SU-DHL-6 (cell line): ENCODE data around the gene SLC30A7.

ENCODE experiments used
- EZH2phosphoT487 ChIP-seq: fragments of 200-600 bp; sonication (generic), shearing (Covaris generic); conservative IDR thresholded peaks from 2 replicates; pipeline ENCODE4 v1.6.1; 2018; ENCODE audit warnings: mild to moderate bottlenecking, antibody characterized with exemption, low read length, moderate library complexity, mixed read lengths
- TF ChIP-seq, protein P1 (sequence below): fragments of 200-600 bp; sonication (generic); IDR thresholded peaks from one replicate; pipeline ENCODE4 v1.5.1; 2017; ENCODE audit warnings: antibody characterized with exemption, mild to moderate bottlenecking, low read length, moderate library complexity; ENCODE audit not compliant: insufficient read depth, poor library complexity, severe bottlenecking

- TF ChIP-seq, protein P1, sequence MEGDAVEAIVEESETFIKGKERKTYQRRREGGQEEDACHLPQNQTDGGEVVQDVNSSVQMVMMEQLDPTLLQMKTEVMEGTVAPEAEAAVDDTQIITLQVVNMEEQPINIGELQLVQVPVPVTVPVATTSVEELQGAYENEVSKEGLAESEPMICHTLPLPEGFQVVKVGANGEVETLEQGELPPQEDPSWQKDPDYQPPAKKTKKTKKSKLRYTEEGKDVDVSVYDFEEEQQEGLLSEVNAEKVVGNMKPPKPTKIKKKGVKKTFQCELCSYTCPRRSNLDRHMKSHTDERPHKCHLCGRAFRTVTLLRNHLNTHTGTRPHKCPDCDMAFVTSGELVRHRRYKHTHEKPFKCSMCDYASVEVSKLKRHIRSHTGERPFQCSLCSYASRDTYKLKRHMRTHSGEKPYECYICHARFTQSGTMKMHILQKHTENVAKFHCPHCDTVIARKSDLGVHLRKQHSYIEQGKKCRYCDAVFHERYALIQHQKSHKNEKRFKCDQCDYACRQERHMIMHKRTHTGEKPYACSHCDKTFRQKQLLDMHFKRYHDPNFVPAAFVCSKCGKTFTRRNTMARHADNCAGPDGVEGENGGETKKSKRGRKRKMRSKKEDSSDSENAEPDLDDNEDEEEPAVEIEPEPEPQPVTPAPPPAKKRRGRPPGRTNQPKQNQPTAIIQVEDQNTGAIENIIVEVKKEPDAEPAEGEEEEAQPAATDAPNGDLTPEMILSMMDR = no peak
- TF ChIP-seq EZH2phosphoT487 = no peak
Observed at GRCh38 chr1:100905181-100905580, 9.3 kb downstream of the SLC30A7 start.
